Measurements from ENCODE around the gene COL26A1.
A peak's percentile ranks its signal among the peaks of the same experiment; 100 is the strongest.

The COL26A1 gene

GRCh38 chr7:101373812-101374614 lies 11.3 kb downstream of the COL26A1 start:
- peak; percentile 94 for DNase-seq (ENCODE audit: low read depth)

DNA sequence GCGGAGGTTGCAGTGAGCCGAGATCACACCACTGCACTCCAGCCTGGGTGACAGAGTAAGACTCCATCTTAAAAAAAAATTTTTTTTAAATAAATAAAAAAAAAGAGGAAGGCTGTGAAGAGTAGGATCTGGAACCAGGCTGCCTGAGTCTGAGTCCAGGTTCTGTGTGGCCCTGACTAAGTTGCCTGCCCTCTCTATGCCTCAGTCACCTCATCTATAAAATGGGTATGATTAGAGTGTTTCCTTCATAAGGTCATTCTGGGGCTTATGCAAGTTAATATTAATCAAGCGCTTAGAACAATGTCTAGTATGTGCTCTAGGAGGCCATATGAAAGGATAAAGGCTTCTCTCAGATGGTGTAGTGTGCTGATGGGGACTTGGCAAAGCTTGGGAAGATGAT lies 12.3 kb downstream of the COL26A1 start:
- no peak for DNase-seq (ENCODE audit: low read depth)

DNA sequence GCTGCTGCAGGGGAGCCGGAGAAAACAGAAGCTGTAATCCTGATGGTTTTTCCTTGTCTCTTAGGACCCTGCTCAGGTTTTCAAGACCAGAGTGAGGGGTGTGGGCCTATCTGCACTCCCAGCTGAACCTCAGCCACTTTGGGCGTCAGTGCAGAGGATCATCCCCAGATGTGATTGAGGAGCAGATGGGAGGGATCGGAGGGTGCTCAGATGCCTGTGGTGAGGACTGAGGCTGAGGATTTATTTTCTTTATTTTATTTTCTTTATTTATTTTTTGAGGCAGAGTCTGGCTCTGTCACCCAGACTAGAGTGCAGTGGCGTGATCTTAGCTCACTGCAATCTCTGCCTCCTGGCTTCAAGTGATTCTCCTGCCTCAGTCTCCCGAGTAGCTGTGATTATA lies 13.9 kb downstream of the COL26A1 start:
- peak; percentile 29 for DNase-seq (ENCODE audit: low read depth)

GRCh38 chr7:101377189-101377736 lies 14.6 kb downstream of the COL26A1 start:
- peak; percentile 63 for DNase-seq (ENCODE audit: low read depth)

- peak; percentile 82 for DNase-seq (ENCODE audit: low read depth)
These were observed 16.1 kb downstream of the COL26A1 start for GRCh38 chr7:101378751-101379174.

DNA sequence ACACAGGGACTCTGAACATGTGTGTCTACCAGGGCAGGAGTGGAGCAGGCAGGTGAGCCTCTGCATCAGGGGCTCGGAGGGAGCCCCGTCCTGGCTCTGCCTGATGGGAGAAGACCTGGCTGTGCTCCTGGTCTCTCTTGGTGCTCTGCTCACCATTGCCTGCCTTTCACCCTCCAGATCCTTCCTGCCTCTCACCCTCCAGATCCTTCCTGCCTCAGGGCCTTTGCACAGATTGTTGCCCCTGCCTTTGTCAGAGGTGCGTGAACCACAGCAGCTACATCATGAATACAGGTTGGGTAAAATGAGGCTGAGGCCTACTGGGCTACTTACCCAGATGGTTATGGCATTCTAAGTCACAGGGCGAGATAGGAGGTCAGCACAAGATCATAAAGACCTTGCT lies 16.6 kb downstream of the COL26A1 start:
- no peak for DNase-seq (ENCODE audit: low read depth)

GRCh38 chr7:101381549-101382111 lies 19.0 kb downstream of the COL26A1 start:
- no peak for DNase-seq (ENCODE audit: low read depth)

- no peak for DNase-seq (ENCODE audit: low read depth)
These were observed 20.3 kb downstream of the COL26A1 start for GRCh38 chr7:101382937-101383336.

DNA sequence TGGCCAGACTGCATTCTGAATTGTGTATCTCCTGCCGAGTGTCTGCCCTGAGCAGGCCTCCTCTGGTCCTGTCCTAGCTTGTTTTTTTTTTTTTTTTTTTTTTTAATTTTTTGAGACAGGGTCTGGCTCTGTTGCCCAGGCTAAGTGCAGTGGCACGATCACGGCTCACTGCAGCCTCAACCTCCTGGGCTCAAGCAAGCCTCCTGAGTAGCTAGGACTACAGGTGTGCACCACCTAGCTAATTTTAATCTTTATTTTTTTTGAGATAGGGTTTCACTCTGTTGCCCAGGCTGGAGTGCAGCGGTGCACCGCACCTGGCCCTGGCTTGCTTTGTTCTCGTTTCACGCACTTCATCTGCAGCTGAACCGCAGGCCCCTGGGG lies 23.5 kb downstream of the COL26A1 start:
- DNase-seq (ENCODE audit: low read depth), result no peak

GRCh38 chr7:101386558-101387231 lies 24.0 kb downstream of the COL26A1 start:
- DNase-seq (ENCODE audit: low read depth), result peak; percentile 53

GRCh38 chr7:101390901-101391301 lies 28.2 kb downstream of the COL26A1 start:
- DNase-seq (ENCODE audit: low read depth), result peak; percentile 55

- no peak for DNase-seq (ENCODE audit: low read depth)
These were observed 29.3 kb downstream of the COL26A1 start for GRCh38 chr7:101391991-101392390.

GRCh38 chr7:101393865-101394264 lies 31.2 kb downstream of the COL26A1 start:
- DNase-seq (ENCODE audit: low read depth), result no peak

DNA sequence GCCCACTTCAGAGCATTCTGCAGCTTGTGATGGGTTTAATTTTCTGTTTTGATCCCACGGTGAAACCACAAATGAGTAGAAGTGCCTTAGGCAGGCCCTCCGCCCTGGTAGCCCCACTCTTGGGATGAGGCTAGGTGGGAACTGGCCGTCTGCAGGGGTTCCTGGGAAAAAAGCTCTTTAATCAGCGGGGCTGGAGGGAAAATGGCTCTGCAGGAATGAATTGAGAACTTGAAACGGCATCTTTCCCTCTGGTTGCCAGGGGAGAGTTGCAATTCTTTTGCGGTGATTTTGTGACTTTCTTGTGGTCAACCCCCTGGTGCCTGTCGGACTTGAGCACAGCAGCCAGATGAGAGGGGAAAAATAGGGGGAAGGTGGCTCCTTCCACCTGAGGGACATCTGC lies 32.7 kb downstream of the COL26A1 start:
- DNase-seq (ENCODE audit: low read depth), result no peak

GRCh38 chr7:101397243-101397642 lies 34.6 kb downstream of the COL26A1 start:
- no peak for DNase-seq (ENCODE audit: low read depth)

DNA sequence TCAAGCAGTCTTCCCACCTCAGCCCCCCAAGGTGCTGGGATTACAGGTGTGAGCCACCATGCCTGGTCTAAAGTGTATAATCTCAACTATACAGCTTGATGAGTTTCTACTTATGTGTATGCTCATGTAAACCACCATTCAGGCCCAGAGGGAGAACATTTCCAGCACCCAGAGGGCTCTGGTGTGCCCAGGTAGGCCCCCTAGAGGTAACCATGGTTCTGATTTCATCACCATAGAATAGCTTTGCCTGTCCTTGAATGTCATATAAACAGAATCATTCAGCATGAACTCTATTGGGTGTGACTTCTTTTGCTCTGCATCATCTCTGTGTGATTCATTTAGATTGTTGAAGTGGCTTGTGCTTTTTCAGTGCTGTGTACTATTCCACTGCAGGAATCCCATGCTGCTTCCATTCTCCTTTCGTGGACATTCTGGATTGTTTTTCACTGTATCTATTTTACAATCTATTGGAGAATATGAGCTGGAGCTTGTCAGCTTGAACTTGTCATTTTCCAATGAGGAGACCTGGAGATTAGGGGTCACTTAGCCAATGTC lies 35.2 kb downstream of the COL26A1 start:
- no peak for DNase-seq (ENCODE audit: low read depth)

DNA sequence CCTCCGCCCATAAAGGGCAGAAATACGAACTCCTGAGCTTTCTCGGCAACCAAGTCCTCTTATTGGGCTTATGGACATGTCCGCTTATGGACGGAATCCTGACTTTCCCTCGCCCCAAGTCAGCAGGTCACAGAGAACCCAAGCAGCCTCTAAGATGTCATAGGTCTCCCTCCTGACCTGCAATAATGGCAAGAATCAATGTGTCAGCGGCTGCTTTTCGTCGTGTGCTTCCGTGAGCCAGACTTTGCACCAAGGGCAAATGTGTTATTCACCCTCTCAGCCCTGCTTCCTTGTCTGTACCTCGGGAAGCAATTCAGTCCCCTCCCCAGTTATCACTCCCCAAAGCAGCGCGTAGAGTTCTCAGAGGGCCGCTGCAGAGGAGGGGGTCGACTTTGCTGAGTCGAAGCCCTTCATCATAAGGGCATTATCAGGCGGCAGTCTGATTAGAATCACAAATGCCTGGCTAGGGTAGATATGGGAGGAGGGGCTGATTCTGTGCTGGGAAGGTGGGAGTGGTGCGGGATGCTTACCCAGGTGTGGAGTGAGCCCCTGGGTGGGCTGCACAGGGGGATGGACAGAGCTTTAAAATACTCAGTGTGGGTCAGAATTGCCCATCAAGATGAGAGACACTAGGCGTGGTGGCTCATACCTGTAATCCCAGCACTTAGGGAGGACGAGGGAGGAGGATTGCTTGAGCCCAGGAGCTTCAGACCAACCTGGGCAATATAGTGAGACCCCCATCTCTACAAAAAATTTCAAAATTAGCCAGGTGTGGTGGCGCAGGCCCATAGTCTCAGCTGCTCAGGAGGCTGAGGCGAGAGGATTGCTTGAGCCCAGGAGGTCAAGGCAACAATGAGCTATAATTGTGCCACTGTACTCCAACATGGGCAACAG lies 36.0 kb downstream of the COL26A1 start:
- DNase-seq (ENCODE audit: low read depth), result no peak

DNA sequence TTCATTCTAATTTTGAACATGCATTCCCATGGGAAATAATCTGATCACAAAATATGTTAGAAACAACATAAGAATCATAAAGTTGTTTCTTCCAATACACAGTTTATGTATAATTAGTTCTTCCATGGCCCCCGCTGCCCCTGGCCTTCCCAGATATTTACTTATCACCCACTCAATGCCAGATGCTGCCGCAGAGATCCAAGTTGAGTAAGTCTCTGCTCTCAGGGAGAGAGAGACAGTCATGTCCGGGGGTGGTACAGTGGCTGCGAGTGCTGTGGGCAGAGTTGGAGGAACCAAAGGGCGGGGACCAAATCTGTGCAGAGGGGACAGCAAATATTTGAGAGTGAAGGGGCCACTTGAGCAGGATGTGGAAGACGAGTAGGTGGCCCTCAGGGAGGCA lies 37.1 kb downstream of the COL26A1 start:
- peak; percentile 69 for DNase-seq (ENCODE audit: low read depth)

DNA sequence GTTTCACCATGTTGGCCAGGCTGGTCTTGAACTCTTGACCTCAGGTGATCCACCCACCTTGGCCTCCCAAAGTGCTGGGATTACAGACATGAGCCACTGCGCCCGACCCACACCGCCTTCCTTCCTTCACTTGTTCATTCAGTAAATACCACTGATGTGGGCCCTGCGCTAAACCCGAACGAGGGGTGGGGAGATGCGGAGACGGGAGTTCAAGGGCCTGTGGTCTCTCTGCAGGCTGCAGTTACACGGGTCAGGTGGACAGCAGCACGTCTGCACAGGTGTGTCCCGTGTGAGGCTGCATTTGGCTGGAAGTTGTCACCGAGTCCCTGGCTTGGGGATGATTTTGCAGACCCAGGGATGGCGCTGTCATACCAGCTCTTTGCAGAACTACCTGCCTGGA lies 38.1 kb downstream of the COL26A1 start:
- DNase-seq (ENCODE audit: low read depth), result no peak

DNA sequence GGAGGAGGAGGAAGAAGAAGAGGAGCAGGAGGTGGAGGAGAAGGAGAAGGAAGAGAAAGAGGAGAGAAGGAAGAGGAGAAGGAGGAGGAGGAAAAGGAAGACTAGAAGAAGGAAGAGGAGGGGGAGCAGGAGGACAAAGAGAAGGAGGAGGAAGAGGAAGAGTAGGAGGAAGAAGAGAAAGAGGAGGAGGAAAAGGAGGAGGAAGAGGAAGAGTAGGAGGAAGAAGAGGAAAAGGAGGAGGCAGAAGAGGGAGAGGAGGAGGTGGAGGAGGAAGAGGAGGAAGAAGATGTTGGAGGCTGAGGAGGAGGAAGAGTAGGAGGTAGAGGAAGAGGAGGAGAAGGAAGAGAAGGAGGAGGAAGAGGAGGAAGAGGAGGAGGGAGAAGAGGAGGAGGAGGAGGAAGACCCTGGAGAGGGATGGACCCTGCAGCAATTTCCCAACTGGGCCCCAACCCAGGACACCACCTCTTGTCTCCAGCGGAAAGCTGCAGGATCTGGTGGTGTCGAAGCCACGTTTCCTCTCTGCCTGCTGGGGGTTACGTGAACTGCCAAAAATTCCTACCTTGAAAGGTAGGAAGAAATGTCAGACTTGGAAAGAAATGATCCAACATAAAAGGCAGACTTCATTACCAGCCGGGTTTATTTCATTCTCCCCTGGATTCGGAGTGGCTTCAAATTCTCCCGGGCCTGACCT lies 38.9 kb downstream of the COL26A1 start:
- DNase-seq (ENCODE audit: low read depth), result no peak
